A673 (cell line): ENCODE results near the gene NUP62.

Source experiments
- EZH2 ChIP-seq: fragments of 200-600 bp; sonication (generic); IDR thresholded peaks from 2 replicates; pipeline ENCODE4 v1.6.1; 2017; ENCODE audit warnings: borderline replicate concordance, low read depth, mild to moderate bottlenecking, mixed read lengths, antibody characterized with exemption, low read length; ENCODE audit not compliant: poor library complexity, severe bottlenecking
- TF ChIP-seq, protein P1 (sequence below): fragments of 300-800, 200-600 bp; sonication (generic); conservative IDR thresholded peaks from 2 replicates; pipeline ENCODE4 v1.5.1; 2017; ENCODE audit warnings: low read depth, mild to moderate bottlenecking, antibody characterized with exemption, low read length, moderate library complexity, mixed read lengths

DNA sequence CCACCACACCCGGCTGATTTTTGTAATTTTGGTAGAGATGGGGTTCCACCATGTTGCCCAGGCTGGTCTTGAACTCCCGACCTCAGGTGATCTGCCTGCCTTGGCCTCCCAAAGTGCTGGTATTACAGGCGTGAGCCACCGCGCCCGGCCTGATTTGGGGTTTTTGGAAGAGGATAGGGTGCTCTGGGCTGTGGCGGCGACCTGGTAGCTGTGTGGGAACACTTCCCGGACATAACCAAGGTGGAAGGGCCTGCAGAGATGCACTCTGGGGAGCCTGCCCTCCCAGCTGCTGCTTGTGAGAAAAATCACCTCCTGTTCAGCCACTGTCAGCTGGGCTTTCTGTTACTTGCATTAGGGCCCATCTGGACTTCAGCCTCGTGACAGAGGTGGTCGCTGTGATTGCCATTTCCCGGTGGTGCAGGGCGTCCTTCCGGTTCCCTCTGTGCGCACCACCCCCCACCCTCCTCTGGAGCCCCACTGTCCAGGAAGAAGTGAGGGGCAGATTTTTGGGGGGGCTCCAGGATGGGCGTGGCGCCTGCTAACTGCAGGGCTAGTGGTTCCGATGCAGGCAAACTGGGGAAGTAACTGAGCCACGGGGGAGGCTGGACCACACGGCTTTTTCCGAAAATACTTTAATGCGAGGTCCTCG is 40.1 kb downstream of the NUP62 start:
- TF ChIP-seq, protein P1, sequence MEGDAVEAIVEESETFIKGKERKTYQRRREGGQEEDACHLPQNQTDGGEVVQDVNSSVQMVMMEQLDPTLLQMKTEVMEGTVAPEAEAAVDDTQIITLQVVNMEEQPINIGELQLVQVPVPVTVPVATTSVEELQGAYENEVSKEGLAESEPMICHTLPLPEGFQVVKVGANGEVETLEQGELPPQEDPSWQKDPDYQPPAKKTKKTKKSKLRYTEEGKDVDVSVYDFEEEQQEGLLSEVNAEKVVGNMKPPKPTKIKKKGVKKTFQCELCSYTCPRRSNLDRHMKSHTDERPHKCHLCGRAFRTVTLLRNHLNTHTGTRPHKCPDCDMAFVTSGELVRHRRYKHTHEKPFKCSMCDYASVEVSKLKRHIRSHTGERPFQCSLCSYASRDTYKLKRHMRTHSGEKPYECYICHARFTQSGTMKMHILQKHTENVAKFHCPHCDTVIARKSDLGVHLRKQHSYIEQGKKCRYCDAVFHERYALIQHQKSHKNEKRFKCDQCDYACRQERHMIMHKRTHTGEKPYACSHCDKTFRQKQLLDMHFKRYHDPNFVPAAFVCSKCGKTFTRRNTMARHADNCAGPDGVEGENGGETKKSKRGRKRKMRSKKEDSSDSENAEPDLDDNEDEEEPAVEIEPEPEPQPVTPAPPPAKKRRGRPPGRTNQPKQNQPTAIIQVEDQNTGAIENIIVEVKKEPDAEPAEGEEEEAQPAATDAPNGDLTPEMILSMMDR, result no peak
- TF ChIP-seq EZH2, result no peak
